Ishikawa (cell line): ENCODE measurements around the gene SERF2.

Experiments used
- CEBPB ChIP-seq: IDR thresholded peaks from 2 replicates; pipeline ENCODE4 v1.6.1; 2012
- CREB1 ChIP-seq: IDR thresholded peaks from 2 replicates; pipeline ENCODE4 v1.6.1; 2012; ENCODE audit warnings: low read depth
- EGR1 ChIP-seq: IDR thresholded peaks from 2 replicates; pipeline ENCODE4 v1.6.1; 2012
- EP300 ChIP-seq: IDR thresholded peaks from 2 replicates; pipeline ENCODE4 v1.6.1; 2012; ENCODE audit warnings: borderline replicate concordance
- FOXM1 ChIP-seq: IDR thresholded peaks from 2 replicates; pipeline ENCODE4 v1.6.1; 2012; ENCODE audit warnings: low read depth, borderline replicate concordance
- NFIC ChIP-seq: IDR thresholded peaks from 2 replicates; pipeline ENCODE4 v1.6.1; 2012
- RAD21 ChIP-seq: IDR thresholded peaks from 2 replicates; pipeline ENCODE4 v1.6.1; 2012; ENCODE audit warnings: low read depth
- TAF1 ChIP-seq: IDR thresholded peaks from 2 replicates; pipeline ENCODE4 v1.6.1; 2012; ENCODE audit warnings: low read depth, mild to moderate bottlenecking
- TCF12 ChIP-seq: IDR thresholded peaks from 2 replicates; pipeline ENCODE4 v1.6.1; 2012; ENCODE audit warnings: low read depth
- TEAD4 ChIP-seq: IDR thresholded peaks from 2 replicates; pipeline ENCODE4 v1.6.1; 2012
- YY1 ChIP-seq: IDR thresholded peaks from 2 replicates; pipeline ENCODE4 v1.6.1; 2012; ENCODE audit warnings: low read depth
- ZBTB7A ChIP-seq: IDR thresholded peaks from 2 replicates; pipeline ENCODE4 v1.6.1; 2012; ENCODE audit warnings: low read depth
- TF ChIP-seq, protein P1 (sequence below): IDR thresholded peaks from 2 replicates; pipeline ENCODE4 v1.6.1; 2012; ENCODE audit warnings: low read depth, mild to moderate bottlenecking
- TF ChIP-seq, protein P2 (sequence below): IDR thresholded peaks from 2 replicates; pipeline ENCODE4 v1.6.1; 2012
- TF ChIP-seq, protein P3 (sequence below): IDR thresholded peaks from 2 replicates; pipeline ENCODE4 v1.6.1; 2012

SERF2 gene

DNA sequence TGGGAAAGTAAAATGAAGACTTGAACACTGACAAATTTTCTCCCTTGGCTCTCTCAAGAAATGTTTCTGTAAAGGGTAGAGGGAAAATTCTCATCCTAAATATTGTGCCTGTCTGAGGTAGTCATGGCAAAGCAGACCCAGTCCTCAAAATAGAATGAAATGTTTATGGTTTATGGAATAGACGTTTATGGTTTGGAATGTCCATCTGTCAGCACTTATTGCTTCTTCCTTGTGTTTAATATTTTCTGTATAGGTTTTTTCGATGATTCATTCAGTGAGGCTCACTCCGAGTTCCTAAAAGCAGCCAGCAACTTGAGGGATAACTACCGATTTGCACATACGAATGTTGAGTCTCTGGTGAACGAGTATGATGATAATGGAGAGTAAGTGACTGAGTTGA is 29.3 kb upstream of the SERF2 start:
- TF ChIP-seq YY1 = no peak
- TF ChIP-seq FOXM1 = no peak
- no peak for TF ChIP-seq CEBPB
- TF ChIP-seq RAD21 = no peak
- TF ChIP-seq TCF12 = no peak
- TF ChIP-seq TAF1 = no peak
- TF ChIP-seq, protein P1, sequence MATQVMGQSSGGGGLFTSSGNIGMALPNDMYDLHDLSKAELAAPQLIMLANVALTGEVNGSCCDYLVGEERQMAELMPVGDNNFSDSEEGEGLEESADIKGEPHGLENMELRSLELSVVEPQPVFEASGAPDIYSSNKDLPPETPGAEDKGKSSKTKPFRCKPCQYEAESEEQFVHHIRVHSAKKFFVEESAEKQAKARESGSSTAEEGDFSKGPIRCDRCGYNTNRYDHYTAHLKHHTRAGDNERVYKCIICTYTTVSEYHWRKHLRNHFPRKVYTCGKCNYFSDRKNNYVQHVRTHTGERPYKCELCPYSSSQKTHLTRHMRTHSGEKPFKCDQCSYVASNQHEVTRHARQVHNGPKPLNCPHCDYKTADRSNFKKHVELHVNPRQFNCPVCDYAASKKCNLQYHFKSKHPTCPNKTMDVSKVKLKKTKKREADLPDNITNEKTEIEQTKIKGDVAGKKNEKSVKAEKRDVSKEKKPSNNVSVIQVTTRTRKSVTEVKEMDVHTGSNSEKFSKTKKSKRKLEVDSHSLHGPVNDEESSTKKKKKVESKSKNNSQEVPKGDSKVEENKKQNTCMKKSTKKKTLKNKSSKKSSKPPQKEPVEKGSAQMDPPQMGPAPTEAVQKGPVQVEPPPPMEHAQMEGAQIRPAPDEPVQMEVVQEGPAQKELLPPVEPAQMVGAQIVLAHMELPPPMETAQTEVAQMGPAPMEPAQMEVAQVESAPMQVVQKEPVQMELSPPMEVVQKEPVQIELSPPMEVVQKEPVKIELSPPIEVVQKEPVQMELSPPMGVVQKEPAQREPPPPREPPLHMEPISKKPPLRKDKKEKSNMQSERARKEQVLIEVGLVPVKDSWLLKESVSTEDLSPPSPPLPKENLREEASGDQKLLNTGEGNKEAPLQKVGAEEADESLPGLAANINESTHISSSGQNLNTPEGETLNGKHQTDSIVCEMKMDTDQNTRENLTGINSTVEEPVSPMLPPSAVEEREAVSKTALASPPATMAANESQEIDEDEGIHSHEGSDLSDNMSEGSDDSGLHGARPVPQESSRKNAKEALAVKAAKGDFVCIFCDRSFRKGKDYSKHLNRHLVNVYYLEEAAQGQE = no peak
- TF ChIP-seq EGR1 = no peak
- no peak for TF ChIP-seq NFIC
- TF ChIP-seq, protein P2, sequence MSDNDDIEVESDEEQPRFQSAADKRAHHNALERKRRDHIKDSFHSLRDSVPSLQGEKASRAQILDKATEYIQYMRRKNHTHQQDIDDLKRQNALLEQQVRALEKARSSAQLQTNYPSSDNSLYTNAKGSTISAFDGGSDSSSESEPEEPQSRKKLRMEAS = no peak
- no peak for TF ChIP-seq CREB1
- TF ChIP-seq TEAD4 = no peak
- TF ChIP-seq EP300 = no peak
- no peak for TF ChIP-seq ZBTB7A
- TF ChIP-seq, protein P3, sequence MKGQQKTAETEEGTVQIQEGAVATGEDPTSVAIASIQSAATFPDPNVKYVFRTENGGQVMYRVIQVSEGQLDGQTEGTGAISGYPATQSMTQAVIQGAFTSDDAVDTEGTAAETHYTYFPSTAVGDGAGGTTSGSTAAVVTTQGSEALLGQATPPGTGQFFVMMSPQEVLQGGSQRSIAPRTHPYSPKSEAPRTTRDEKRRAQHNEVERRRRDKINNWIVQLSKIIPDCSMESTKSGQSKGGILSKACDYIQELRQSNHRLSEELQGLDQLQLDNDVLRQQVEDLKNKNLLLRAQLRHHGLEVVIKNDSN = no peak

DNA sequence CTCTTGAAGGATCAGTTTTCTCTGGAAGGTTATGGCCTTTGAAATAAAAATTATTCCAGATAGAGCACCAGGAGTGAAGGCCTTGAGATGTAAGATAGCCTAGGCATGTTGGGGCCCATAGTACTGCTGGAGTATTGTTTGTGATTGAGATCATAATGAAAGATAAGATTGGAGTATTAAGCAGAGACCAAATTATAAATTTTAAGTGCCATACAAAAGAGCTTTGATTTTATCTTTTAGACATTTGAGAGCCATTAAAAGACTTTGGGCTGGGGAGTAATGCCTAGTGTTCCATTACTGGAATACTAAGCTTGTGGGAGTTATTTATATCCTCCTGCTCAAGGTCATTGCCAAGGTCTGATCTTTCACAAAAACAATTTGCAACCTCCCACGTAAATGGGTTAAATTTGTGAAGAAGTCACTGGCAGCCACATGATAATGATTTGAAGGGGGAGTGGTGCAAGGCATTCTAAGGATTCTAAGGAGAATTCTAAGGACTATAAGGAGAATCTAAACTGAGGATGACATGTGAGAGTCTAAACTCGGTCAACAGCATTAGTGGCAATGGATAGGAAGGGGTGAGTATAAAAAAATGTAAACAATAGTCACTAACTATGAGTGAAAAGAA is 28.2 kb upstream of the SERF2 start:
- TF ChIP-seq CREB1 (no peak), EP300 (no peak), YY1 (no peak), TEAD4 (no peak), ZBTB7A (no peak), CEBPB (no peak), EGR1 (no peak), TCF12 (no peak), NFIC (no peak), FOXM1 (no peak), RAD21 (no peak), TAF1 (no peak)
- TF ChIP-seq, protein P3 = no peak
- TF ChIP-seq, protein P1 = no peak
- TF ChIP-seq, protein P2 = no peak

DNA sequence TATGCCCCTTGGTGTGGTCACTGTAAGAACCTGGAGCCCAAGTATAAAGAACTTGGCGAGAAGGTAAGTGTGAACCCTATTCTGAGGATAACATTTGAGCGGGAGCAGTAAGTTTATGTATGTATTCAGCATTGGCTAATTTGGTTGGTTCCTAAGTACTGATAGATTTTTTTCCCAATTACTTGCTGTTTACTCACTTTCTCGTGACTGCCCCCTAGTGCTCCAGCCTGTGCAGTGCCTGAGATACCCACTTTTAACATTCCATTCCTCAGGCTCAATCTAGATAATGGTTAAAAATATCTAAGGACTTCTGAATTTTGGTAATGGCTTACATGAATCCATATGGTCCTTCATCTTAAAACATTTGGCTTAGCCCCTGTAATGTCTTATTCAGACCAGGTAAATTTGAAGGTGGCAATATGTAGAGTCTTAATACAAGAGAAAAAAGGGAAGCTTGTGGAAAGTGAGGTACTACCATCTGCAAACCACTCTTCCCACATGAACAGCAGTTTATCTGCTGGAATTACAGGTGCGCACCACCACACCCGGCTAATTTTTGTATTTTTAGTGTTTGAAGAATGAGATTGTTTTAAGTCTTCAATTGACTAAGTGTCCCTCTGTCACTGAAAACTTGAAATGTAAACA is 22.4 kb upstream of the SERF2 start:
- no peak for TF ChIP-seq CEBPB
- TF ChIP-seq FOXM1 = no peak
- TF ChIP-seq EGR1 = no peak
- TF ChIP-seq, protein P1 = no peak
- no peak for TF ChIP-seq ZBTB7A
- peak; percentile 56 for TF ChIP-seq RAD21
- TF ChIP-seq, protein P3 = no peak
- no peak for TF ChIP-seq EP300
- no peak for TF ChIP-seq YY1
